IMR-90 (cell line): ENCODE data around the gene ARF3. TPM values are rescaled to one million over a fixed set of nuclear protein-coding genes. Genes with fewer than 3 reads are reported as not detected.

ENCODE experiments used
- ATAC-seq: fragments of 200-7000 bp; cut with Tn5 transposase; 2 replicates; pipeline ENCODE4 v1.9.1; 2020; ENCODE audit warnings: low read depth, mild to moderate bottlenecking, moderate library complexity
- BruUV-seq: library from RNA; stranded (reverse); fragments of 400-500 nt; replicated peaks from 2 replicates; lab custom pipeline; 2021; lab: Mats Ljungman, UMichigan
- CTCF ChIA-PET: fragments of 300-600 bp; formaldehyde crosslinking; extraction: SDS; loops from one replicate; lab custom pipeline; 2021; ENCODE audit warnings: antibody characterized with exemption; lab: Yijun Ruan, JAX
- POLR2A ChIA-PET: fragments of 300-600 bp; sonication (Branson Sonifier 250); formaldehyde crosslinking; loops from one replicate; lab custom pipeline; 2022; ENCODE audit warnings: antibody characterized with exemption; ENCODE audit not compliant: unreplicated experiment; lab: Charles Lee
- DNase-seq: peaks from one replicate; pipeline ENCODE4 v3.0.0; 2013
- H2AFZ ChIP-seq: replicated peaks from 2 replicates; pipeline ENCODE3; 2013; ENCODE audit warnings: low read length, mild to moderate bottlenecking; ENCODE audit not compliant: poor library complexity
- H2AK5ac ChIP-seq: 2 replicates; pipeline ENCODE4 v1.6.1; 2013; ENCODE audit warnings: low read depth, low read length, inconsistent platforms
- H2AK9ac ChIP-seq: replicated peaks from 2 replicates; pipeline ENCODE3; 2013; ENCODE audit warnings: mild to moderate bottlenecking, low read depth, low read length, moderate library complexity; ENCODE audit not compliant: poor library complexity
- H2BK120ac ChIP-seq: 2 replicates; pipeline ENCODE4 v1.6.1; 2013; ENCODE audit warnings: low read depth, low read length, inconsistent platforms
- H2BK15ac ChIP-seq: 3 replicates; pipeline ENCODE4 v1.6.1; 2013; ENCODE audit warnings: low read depth, low read length, inconsistent platforms
- H2BK20ac ChIP-seq: 2 replicates; pipeline ENCODE4 v1.6.1; 2013; ENCODE audit warnings: low read depth, mild to moderate bottlenecking, inconsistent platforms, low read length, moderate library complexity
- H2BK5ac ChIP-seq: 2 replicates; pipeline ENCODE4 v1.6.1; 2013; ENCODE audit warnings: mild to moderate bottlenecking, low read depth, low read length, inconsistent platforms; ENCODE audit not compliant: poor library complexity, severe bottlenecking
- H3K14ac ChIP-seq: replicated peaks from 2 replicates; pipeline ENCODE4 v1.6.1; 2013; ENCODE audit warnings: low read depth, low read length, inconsistent platforms
- H3K18ac ChIP-seq: 2 replicates; pipeline ENCODE4 v1.6.1; 2013; ENCODE audit warnings: low read depth, low read length, control low read depth
- H3K23ac ChIP-seq: 2 replicates; pipeline ENCODE4 v1.6.1; 2013; ENCODE audit warnings: low read depth, low read length, inconsistent platforms
- H3K27ac ChIP-seq: 2 replicates; pipeline ENCODE4 v1.5.1; 2013; ENCODE audit warnings: mild to moderate bottlenecking, control low read depth, low read length; ENCODE audit not compliant: insufficient read depth
- H3K27me3 ChIP-seq: 2 replicates; pipeline ENCODE4 v1.6.1; 2013; ENCODE audit warnings: low read length; ENCODE audit not compliant: control insufficient read depth, insufficient read depth
- H3K36me3 ChIP-seq: 2 replicates; pipeline ENCODE4 v1.6.1; 2013; ENCODE audit warnings: low read length, mixed read lengths; ENCODE audit not compliant: control insufficient read depth, insufficient read depth
- H3K4ac ChIP-seq: 2 replicates; pipeline ENCODE4 v1.6.1; 2013; ENCODE audit warnings: low read depth, low read length, inconsistent platforms
- H3K4me1 ChIP-seq: 2 replicates; pipeline ENCODE4 v1.6.1; 2013; ENCODE audit warnings: low read length, mixed read lengths; ENCODE audit not compliant: control insufficient read depth, insufficient read depth
- H3K4me2 ChIP-seq: 2 replicates; pipeline ENCODE4 v1.6.1; 2013; ENCODE audit warnings: low read depth, mild to moderate bottlenecking, control low read depth, low read length, moderate library complexity
- H3K4me3 ChIP-seq: 2 replicates; pipeline ENCODE4 v1.5.1; 2013; ENCODE audit warnings: low read depth, mild to moderate bottlenecking, control low read depth, low read length, moderate library complexity; ENCODE audit not compliant: insufficient read depth
- H3K56ac ChIP-seq: 2 replicates; pipeline ENCODE4 v1.6.1; 2013; ENCODE audit warnings: low read length, inconsistent platforms; ENCODE audit not compliant: insufficient read depth; ENCODE audit errors: extremely low read depth
- H3K79me1 ChIP-seq, 2 experiments: 2 replicates each; pipeline ENCODE4 v1.6.1; 2013; ENCODE audit warnings: low read length in 2 of 2, inconsistent platforms in 1 of 2, low read depth in 1 of 2
- H3K9ac ChIP-seq: 2 replicates; pipeline ENCODE4 v1.6.1; 2013; ENCODE audit warnings: low read depth, low read length, control low read depth
- H3K9me1 ChIP-seq: 2 replicates; pipeline ENCODE4 v1.6.1; 2013; ENCODE audit warnings: low read length, inconsistent platforms; ENCODE audit not compliant: insufficient read depth
- H3K9me3 ChIP-seq: 2 replicates; pipeline ENCODE4 v1.6.1; 2013; ENCODE audit warnings: low read length; ENCODE audit not compliant: control insufficient read depth, insufficient read depth
- H4K20me1 ChIP-seq: 2 replicates; pipeline ENCODE4 v1.6.1; 2013; ENCODE audit warnings: low read length, inconsistent platforms; ENCODE audit not compliant: insufficient read depth
- H4K5ac ChIP-seq: 2 replicates; pipeline ENCODE4 v1.6.1; 2013; ENCODE audit warnings: mild to moderate bottlenecking, low read depth, low read length, control low read depth
- H4K8ac ChIP-seq, 2 experiments: 2 replicates each; pipeline ENCODE4 v1.6.1; 2013; ENCODE audit warnings: low read depth in 2 of 2, low read length in 2 of 2, control low read depth in 1 of 2, inconsistent platforms in 1 of 2
- H4K91ac ChIP-seq: 2 replicates; pipeline ENCODE4 v1.6.1; 2013; ENCODE audit warnings: low read depth, low read length, inconsistent platforms; ENCODE audit not compliant: insufficient read depth
- CEBPB ChIP-seq: IDR thresholded peaks from 2 replicates; pipeline ENCODE4 v1.6.1; 2012; ENCODE audit warnings: low read depth, low read length, improper control_type of control experiment
- FOS ChIP-seq: fragments of 150-350 bp; IDR thresholded peaks from 2 replicates; pipeline ENCODE4 v1.6.1; 2016; ENCODE audit warnings: low read depth, low read length
- MAFK ChIP-seq: IDR thresholded peaks from 2 replicates; pipeline ENCODE4 v1.6.1; 2012; ENCODE audit warnings: low read depth, low read length, improper control_type of control experiment
- MAZ ChIP-seq: IDR thresholded peaks from 2 replicates; pipeline ENCODE4 v1.6.1; 2012; ENCODE audit warnings: low read depth, mild to moderate bottlenecking, low read length, improper control_type of control experiment, moderate library complexity, borderline replicate concordance
- MXI1 ChIP-seq: IDR thresholded peaks from 2 replicates; pipeline ENCODE4 v1.6.1; 2012; ENCODE audit warnings: low read depth, mild to moderate bottlenecking, low read length, moderate library complexity, borderline replicate concordance
- POLR2A ChIP-seq: IDR thresholded peaks from 2 replicates; pipeline ENCODE4 v1.6.1; 2012; ENCODE audit warnings: mild to moderate bottlenecking, low read depth, low read length
- RAD21 ChIP-seq: IDR thresholded peaks from 2 replicates; pipeline ENCODE4 v1.6.1; 2012; ENCODE audit warnings: low read length, improper control_type of control experiment
- RFX5 ChIP-seq: IDR thresholded peaks from 2 replicates; pipeline ENCODE4 v1.8.0; 2012; ENCODE audit warnings: low read depth, mild to moderate bottlenecking, low read length, moderate library complexity
- WGBS, 2 experiments: methylation state at CpG; one replicate each; pipeline versions ENCODE4 v1.1.5 to v1.1.7; 2013; ENCODE audit warnings: missing lambda C conversion rate in 2 of 2; ENCODE audit not compliant: insufficient read length in 1 of 2; ENCODE audit errors: extremely low coverage in 2 of 2; 5-methylcytosine and 5-hydroxymethylcytosine counted together
- dilution Hi-C: fragments of 300-500 bp; cut with HindIII; formaldehyde crosslinking; loops from one replicate; pipeline ENCODE4 v1.14.3; 2018; ENCODE audit warnings: low sequenced_read_pairs; ENCODE audit not compliant: unreplicated experiment
- in situ Hi-C: fragments of 300-500 bp; cut with MboI; formaldehyde crosslinking; loops from 3 replicates; pipeline ENCODE4 v1.14.3; 2019; ENCODE audit warnings: low sequenced_read_pairs, inconsistent platforms, mixed read lengths
- intact Hi-C: fragments of 100-400 bp; cut with micrococcal nuclease; formaldehyde crosslinking; loops from 2 replicates; pipeline ENCODE4 v1.10.0; 2022
- polyA plus RNA-seq, 3 experiments: library from polyadenylated mRNA; depleted of rRNA; stranded (reverse); fragments of >200 nt; gene quantifications; 2 replicates each; pipeline ENCODE4 v1.2.3, GENCODE V29; 2012; ENCODE audit warnings: low replicate concordance in 1 of 3
- total RNA-seq: library from RNA; depleted of rRNA; stranded (reverse); fragments of >200 nt; gene quantifications from 2 replicates; pipeline ENCODE4 v1.2.3, GENCODE V29; 2012
- TF ChIP-seq, protein P1 (sequence below): fragments of 150-350 bp; IDR thresholded peaks from 2 replicates; pipeline ENCODE4 v1.6.1; 2016; ENCODE audit warnings: low read depth, mild to moderate bottlenecking, low read length, moderate library complexity, borderline replicate concordance
- TF ChIP-seq, protein P2 (sequence below): fragments of 150-350 bp; IDR thresholded peaks from 2 replicates; pipeline ENCODE4 v1.6.1; 2017; ENCODE audit warnings: mild to moderate bottlenecking, antibody characterized with exemption, low read length, low read depth

Gene ARF3
- total and polyA plus RNA-seq, 2 of the 4 experiments (the other 2 are of a cell fraction): 97.7 to 198 TPM

DNA sequence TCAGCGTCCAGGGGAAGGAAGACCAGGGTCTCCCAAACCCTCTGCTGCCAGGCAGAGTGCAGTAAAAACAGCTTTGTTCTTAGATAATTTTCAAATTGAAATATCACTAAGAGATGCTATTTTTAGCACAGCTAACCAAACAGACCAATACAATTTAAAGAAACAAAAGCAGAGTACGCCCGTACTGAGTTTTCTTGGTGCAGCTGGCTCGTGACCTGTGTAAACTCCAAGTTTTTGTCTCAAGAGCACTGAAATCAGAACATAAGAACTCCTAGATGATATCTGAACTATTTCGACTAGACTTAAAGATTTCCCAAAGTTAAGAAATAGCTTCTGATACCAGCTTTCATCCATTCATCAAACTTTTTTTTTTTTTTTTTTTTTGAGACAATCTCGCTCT, 10.3 kb downstream of the ARF3 start:
- ATAC-seq (no peak), DNase-seq (no peak)
- POLR2A ChIA-PET: no interaction called here
- Histone ChIP-seq H3K23ac (no peak overlapping the region), H2BK15ac (no peak overlapping the region), H2BK20ac (no peak overlapping the region), H4K8ac (no peak overlapping the region), H3K9me1 (peaks cover 15% of the 10 kb centered on the region; the same call in 1 of the 2 replicates), H3K79me1 (peaks cover 37 to 82% of the 10 kb centered on the region in 2 experiments), H2AFZ (no peak overlapping the region), H4K20me1 (peaks cover 88% of the 10 kb centered on the region), H3K4me3 (no peak overlapping the region), H3K27me3 (no peaks in the 10 kb centered on the region), H4K91ac (no peak overlapping the region), H3K18ac (no peak overlapping the region), H2AK5ac (no peak overlapping the region), H3K27ac (no peak overlapping the region), H4K5ac (no peak overlapping the region), H3K9me3 (no peaks in the 10 kb centered on the region), H3K14ac (no peak overlapping the region), H3K4me1 (peaks cover 6% of the 10 kb centered on the region), H3K9ac (no peak overlapping the region), H3K4me2 (no peak overlapping the region), H2BK120ac (no peak overlapping the region), H3K56ac (no peak overlapping the region), H2BK5ac (no peak overlapping the region), H3K36me3 (peaks cover 2% of the 10 kb centered on the region; the same call in 1 of the 2 replicates), H3K4ac (no peak overlapping the region), H2AK9ac (no peak overlapping the region)
- dilution Hi-C loops (no loop called here), intact Hi-C loops (no loop called here), in situ Hi-C loops (no loop called here)
- CTCF ChIA-PET: no interaction called here
- 72% methylated on average over 3 of the region's 6 CpGs; no CpG with 5 or more reads in 1 of the 2 experiments for WGBS, 2 experiments
- TF ChIP-seq MAFK: no peak
- TF ChIP-seq CEBPB: no peak
- TF ChIP-seq RFX5: no peak
- TF ChIP-seq, protein P1, sequence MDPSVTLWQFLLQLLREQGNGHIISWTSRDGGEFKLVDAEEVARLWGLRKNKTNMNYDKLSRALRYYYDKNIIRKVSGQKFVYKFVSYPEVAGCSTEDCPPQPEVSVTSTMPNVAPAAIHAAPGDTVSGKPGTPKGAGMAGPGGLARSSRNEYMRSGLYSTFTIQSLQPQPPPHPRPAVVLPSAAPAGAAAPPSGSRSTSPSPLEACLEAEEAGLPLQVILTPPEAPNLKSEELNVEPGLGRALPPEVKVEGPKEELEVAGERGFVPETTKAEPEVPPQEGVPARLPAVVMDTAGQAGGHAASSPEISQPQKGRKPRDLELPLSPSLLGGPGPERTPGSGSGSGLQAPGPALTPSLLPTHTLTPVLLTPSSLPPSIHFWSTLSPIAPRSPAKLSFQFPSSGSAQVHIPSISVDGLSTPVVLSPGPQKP: no peak
- TF ChIP-seq RAD21: no peak
- TF ChIP-seq, protein P2, sequence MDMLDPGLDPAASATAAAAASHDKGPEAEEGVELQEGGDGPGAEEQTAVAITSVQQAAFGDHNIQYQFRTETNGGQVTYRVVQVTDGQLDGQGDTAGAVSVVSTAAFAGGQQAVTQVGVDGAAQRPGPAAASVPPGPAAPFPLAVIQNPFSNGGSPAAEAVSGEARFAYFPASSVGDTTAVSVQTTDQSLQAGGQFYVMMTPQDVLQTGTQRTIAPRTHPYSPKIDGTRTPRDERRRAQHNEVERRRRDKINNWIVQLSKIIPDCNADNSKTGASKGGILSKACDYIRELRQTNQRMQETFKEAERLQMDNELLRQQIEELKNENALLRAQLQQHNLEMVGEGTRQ: no peak
- no peak for TF ChIP-seq MAZ
- TF ChIP-seq FOS: no peak
- TF ChIP-seq POLR2A: no peak
- TF ChIP-seq MXI1: no peak
- BruUV-seq: no TSS peak
